Left colon (tissue), 2 donors: ENCODE results near the gene EFCC1. TPM values are rescaled to one million over a fixed set of nuclear protein-coding genes. Genes with fewer than 3 reads are reported as not detected.

Source experiments
- ATAC-seq: fragments of 200-7000 bp; cut with Tn5 transposase; one replicate; pipeline ENCODE4 v1.9.1; 2020; ENCODE audit warnings: mild to moderate bottlenecking, moderate library complexity
- DNase-seq, 2 donors: peaks; one replicate each; pipeline ENCODE4 v3.0.0-alpha.2; 2020
- intact Hi-C, 2 donors: fragments of 100-400 bp; cut with DNase I in 1 of 2; cut with micrococcal nuclease in 1 of 2; formaldehyde crosslinking; loops; one replicate each; pipeline versions ENCODE4 v1.11.2 to v1.14.0; 2022; cut with DNase I, micrococcal nuclease
- total RNA-seq, 2 donors: library from RNA; stranded (reverse); fragmentation: NEBNext Ultra II Directional; extraction: Animal tissue kit (Norgen Biotek cat#: 25700); gene quantifications; one replicate each; pipeline ENCODE4 v1.2.1, GENCODE V29; 2021
- donor health status: DM: no; HTN: no; CAD: no.
- donor health status: DM: yes; HTN: yes; CAD: no.

The EFCC1 gene
- total RNA-seq, 2 donors from 2014 or later: 1.7 to 3.7 TPM

DNA sequence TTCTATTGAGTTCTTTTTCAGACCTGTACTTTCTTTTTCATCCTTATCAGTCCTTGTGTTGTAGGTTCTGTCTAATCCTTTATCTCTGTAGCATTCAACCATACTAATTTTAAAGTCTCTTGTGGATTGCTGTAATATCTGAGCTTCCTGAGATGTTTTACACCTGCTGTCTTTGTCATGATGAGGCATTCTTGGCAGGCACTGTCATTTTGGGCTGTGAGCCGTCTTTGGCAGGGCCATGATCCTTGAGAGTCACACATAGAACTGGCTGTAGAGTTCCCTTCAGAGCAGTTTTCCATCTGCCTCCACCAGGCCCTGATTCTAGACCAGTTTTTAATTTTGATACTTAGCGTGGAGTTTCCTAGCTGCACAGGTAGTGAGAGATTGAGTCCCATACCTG lies 6.7 kb downstream of the EFCC1 start:
- intact Hi-C loops: no loop called here
- DNase-seq: no peak
- no peak for ATAC-seq

DNA sequence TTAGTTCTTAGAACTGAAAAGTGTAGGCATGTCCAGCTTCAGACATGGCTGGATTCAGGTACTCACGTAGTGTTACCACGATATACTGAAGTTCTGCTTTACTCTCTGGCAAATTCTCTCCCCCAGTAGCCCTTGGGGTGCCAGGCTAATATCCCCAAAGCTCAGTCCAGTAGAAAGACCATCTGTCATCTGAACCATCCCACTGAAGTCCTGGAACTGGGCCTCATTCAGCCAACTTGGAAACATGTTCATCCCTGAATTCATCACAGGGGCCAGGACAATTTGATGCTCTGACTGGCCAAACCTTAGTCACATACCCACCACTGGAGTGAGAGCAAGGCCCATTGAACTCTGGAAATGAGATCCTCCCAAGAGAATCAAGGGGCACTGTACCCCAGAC lies 8.2 kb downstream of the EFCC1 start:
- intact Hi-C loops: no loop called here
- ATAC-seq: no peak

DNA sequence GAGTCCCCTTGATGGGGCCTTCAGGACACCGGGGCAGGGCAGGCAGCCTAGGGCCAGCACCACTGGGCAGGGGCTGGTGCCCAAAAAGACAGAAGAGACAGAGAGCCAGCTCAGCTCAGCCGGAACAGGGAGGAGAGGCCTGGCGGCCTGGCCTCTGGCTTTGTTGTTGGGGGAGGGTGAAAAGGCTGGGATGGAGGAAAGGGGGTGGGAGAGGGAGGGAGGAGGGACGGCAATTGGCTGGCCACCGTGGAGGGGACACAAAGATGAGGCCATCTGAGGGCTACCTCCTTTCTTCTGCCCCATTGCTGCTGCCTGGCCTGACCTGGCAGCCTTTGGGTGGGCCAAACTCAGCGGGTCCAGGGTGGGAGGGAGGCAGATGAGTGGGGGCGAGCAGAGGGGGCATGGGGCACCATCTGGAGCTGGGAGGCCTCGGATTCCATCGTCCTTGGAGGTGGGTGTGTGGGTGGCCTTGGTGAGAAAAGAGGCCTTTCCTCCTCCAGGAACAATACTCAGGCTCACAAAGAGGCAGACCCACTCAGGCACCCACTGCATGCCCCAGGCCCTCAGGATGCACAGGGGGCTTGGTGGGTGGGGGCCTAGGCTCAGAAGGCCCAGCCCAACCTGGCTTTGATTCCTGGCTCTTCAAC lies 9.3 kb downstream of the EFCC1 start:
- ATAC-seq (no peak), DNase-seq (no peak)
- intact Hi-C loops: no loop called here

More for the DNA sequence above, 8.2 kb downstream of the EFCC1 start:
- DNase-seq: no peak

DNA sequence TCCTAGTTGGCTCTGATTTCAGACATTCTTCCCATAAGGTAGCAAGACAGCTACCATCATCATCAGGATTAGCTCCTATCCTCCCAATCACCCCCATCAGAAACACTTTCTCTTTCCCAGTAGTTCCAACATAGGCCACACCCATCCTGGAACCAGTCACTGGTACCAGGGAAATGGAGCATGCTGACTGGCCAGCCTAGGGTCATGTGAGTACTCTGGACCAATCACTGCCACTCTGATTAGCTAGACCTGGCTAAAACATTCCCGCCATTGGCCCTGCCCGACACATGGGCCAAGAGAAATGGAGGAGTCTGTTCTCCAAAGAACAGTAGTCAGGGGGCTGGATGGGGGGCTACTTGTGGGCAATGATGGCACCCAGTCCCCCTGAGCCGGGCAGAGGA lies 12.4 kb downstream of the EFCC1 start:
- intact Hi-C loops: no loop called here
- ATAC-seq: no peak
- no peak for DNase-seq

DNA sequence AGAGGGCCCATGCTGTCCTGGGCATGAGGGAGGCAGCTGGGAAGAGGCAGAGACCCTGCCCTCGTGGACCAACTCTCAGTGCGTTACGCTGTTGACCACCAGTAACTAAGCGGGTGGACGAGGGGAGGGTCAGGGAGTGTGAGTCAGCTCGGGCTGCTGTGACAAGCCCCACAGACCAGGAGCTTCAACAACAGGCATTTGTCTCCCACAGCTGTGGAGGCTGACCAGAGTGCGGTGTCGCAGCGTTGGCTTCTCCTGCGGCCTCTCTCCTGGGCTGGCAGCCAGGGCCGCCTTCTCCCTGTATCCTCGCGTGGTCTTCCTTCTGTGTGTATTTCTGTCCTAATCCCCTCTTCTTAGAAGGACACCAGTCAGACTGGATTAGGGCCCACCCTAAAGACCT lies 13.0 kb downstream of the EFCC1 start:
- ATAC-seq: no peak
- intact Hi-C loops: no loop called here

DNA sequence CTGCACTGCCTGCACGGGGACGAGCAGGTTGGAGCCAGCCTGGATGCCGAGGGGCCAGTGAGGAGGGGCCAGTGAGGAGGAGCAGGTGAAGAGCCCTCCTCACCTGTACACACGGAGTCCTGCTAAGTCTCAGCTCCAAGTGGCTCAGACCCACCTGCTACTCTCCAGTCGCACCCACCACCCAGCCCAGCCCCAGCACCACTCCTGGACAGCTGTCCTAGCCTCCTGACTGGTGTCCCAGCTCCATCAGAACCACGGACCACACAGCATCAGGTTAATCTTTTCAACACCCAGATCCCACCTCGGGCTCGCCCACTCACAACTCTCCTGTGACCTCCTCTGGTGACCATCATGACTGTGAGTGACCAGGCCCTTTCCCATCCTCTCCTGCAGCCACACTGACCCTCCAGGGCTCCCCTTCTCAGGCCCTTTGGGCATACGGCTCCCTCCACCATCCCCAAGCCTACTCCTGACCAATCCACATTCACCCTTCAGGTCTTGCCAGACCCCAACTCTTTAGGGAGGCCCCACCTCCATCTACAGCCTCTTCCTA lies 13.8 kb downstream of the EFCC1 start:
- no peak for ATAC-seq
- no peak for DNase-seq
- intact Hi-C loops: no loop called here

More for the DNA sequence above, 13.0 kb downstream of the EFCC1 start:
- no peak for DNase-seq

DNA sequence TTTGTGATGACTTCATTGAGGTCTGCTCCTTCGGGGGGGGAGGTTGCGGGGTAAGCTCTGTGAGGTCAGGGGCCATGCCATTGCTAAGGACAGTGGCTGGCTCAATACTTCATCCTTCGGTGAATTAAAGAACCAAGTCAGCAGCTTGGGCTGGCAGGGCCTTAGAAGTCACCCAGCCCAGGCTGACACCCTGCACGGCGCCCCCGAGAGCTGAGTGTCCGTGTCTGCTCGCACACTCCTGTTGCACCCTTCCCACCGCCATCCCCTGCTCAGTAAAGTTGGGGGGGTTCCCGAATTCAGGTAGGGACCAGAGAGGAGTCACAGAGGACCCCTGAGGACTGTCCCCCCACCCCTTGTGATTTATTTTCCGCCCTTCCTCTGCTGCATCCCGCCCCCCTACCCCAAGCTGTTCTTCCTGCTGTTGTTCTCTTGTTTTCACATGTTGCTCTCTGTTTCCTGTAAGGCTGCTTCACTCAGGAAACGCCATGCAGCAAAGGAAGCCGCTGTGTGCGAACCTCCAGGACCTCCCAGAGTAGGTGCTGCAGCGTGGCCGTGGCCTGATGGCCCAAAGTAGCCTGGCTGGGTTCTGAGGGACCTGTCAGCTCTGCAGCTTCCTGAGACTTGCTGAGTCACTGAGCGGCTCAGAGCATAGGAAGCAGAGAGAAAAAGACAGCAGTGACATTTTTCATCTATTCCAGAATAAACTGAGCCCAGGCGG lies 14.4 kb downstream of the EFCC1 start:
- intact Hi-C loops: no loop called here
- no peak for DNase-seq
- no peak for ATAC-seq

DNA sequence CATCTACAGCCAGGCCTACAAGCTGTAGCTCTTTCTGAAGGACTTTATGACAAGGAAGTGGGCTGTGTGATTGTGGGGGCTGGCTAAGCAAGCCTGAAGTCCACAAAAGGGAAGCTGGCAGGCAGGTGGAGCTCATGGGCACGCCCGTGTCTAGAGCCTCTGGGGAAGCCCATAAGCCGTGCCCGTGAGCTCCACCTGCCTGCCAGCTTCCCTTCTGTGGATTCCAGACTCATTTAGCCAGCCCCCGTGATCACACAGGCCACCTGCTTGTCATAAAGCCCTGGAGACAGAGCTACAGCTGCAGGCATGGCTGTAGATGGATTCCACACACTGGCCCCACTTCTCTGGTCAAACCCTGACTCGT lies 15.2 kb downstream of the EFCC1 start:
- ATAC-seq (peak; percentile 88), DNase-seq (peak; percentile 85 to 91)
- intact Hi-C loops: no loop called here

DNA sequence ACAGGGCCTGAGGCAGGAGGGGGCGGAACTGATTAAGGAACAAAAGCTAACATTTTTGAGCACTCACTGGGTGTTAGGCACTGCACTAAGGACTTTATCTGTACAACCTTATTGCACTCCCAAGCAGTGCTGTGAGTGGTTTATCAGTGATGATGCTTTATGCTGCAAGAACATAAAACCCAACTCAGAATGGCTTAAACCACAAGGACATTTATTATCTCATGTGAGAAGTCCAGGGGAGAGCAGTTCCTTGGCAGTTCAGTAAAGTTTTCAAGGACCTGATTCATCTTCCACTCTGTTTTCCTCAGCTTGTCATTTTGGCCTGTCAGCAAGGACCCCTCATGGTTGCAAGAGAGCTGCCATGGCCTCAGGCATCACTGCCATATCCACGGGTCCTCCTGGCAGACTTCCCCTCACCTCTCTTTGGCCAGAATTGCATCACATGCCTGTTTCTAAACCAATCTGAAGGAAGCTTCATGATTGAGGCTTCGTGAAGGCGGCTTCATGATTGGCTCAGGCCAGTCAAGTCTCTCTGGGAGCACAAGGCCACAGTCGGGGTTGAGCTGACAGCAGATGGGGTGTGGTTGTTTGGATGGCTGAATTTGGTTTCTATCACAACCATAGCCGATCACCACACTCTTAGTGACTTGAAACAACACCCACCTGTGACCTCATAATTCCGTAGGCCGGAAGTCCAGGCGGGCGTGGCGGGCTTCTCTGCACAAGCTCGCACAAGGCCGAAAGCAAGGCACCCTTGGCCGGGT lies 15.8 kb downstream of the EFCC1 start:
- peak; percentile 69 for ATAC-seq
- intact Hi-C loops: no loop called here
- peak; percentile 75 to 86 for DNase-seq

DNA sequence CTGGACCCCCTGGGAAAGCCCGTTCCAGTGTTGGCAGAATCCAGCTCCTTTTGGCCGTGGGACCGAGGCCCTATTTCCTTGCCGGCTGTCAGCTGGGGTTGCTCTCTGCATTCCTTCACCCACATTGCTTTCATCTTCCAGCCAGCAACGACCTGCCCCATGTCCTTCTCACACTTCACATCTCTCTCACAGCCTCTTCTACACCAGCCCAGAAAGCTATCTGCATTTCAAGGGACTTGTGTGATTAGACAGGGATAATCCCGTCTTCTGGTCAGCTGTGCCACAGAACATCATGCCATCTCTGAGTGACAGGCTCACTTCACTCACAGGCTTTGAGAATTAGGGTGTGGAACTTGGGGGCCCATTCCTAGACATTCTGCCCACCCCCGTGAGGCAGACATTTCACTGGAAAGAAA lies 16.4 kb downstream of the EFCC1 start:
- intact Hi-C loops: no loop called here
- no peak for ATAC-seq
- DNase-seq: no peak

DNA sequence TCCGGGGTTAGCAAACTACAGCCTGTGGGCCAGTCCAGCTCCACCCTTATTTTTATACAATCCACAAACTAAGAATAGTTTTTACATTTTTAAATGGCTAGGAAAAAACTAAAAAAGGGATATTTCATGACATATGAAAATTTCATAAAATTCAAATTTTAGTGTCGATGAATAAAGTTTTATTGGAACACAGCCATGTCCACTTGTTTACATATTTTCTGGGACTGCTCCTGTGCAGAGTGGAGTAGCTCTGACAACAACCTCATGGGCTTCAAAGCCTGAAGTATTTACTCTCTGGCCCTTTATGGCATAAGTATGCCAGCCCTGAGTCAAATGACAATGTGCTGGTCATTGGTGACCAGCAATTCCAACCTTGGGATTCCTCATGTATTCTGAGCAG lies 17.2 kb downstream of the EFCC1 start:
- ATAC-seq: no peak
- intact Hi-C loops: no loop called here
- DNase-seq: no peak

DNA sequence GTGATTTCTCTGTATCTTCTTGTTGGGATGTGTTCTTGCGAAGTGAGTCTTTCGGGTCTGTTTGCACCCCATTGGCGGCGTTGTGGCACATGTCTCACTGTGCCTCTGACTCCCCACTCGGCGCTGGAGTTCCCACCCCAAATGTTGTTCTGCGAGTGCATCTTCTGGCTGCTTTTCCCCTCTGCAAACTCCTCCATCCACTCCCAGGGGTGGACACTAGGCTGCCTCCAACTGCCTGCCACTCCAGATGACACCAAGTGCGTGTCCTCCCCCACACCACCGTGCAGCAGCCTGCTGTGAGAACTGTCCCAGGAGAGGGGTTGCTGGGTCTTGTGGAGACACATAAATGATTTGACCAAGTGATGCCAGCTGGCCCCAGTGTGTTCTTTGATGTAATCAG lies 17.6 kb downstream of the EFCC1 start:
- no peak for DNase-seq
- no peak for ATAC-seq
- intact Hi-C loops: no loop called here

DNA sequence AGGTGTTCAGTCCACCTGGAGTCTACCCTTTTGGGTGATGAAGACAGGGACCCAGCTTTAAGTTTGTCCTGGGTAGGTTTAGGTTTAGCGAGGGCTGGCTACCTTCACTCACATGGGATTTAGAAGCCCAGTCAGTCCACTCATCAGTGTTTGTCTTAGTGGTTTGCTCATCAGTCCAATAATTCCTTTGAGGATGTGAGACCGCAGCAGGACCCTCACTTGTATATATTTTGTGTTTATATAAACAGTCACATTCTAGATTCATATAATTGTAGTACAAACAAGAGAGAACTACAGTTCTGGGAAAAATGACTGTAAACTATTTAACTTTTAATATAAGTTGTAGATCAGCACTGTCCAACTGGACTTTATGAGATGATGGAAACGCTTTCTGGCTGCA lies 18.2 kb downstream of the EFCC1 start:
- intact Hi-C loops: no loop called here
- no peak for DNase-seq
- no peak for ATAC-seq

DNA sequence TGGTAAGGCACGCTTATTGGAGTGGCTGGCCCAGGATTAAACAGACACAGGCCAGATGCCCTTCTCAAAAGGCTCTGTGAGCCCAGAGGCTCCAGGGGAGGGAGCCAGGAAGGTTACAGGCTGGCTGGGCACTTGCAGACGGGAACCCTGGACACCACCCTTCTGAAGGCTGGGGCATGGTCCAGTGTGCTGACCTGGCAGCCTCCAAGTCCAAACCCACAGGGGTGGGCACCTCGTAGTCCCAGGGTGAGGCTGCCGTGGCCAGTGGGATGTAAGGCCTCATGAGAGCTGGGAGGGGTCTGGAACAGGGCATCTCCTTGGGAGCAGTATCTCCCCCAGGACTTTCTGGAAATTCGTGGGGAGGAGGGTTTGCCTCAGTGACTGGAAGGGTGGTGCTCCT lies 19.6 kb downstream of the EFCC1 start:
- DNase-seq (no peak), ATAC-seq (no peak)
- intact Hi-C loops: no loop called here

DNA sequence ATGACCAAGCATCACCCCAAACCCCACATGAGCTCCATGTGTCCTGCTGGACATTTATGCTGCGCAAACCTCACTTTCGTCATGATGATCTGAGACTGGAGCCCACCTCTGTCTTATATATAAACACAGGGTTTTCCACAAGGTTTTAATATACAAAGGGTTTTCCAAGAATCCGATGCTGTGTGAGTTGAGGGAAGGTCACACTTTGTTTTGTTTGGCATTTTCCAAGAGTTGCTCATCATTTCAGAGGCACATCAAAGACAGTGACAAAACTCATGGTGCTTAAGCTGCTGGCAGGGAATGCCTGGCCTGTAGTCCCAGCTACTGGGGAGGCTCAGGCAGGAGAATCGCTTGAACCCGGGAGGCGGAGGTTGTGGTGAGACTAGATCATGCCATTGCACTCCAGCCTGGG lies 20.0 kb downstream of the EFCC1 start:
- DNase-seq (no peak), ATAC-seq (no peak)
- intact Hi-C loops: no loop called here

DNA sequence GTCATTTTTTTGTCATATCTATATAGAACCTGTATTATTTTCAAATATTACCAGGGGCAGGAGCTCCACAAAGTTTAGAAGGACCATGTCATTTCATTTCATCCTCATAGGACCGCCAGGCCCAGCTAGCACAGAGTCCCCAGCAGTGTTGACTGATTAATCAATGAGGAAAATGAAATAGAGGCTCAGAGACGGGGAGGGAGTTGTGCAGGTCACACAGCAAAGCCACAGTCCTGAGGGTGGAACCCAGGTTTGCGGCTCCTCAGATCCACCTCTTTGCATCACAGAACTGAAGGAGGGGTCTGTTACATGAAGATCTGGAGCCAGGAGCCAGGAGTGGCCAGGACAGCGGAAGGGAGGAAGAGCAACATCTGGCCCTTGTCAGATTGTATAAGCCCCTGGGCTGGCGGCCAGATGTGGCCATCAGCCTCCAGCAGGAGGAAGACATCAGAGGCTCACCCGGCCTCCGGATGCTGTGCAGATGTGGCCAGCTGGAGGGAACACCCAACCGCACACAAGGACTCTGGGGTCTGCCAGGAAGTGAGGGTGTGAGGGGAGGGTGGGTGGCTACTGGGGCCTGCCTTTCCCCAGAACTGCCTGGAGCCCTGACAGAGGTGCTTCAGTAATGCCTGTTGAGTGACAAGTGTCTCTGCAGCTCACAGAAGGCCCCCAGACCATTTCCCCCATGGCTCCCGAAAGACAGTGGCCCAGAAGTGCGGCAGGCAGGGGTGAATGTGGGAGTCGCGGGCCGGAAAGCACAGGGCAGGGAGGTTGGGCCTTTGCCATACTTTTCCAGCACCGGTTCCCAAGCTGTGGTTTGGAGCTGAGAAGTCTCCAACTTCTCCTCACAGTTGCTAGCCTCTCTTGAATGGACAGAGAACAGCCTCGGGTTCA lies 21.3 kb downstream of the EFCC1 start:
- DNase-seq (peak; percentile 58 to 63), ATAC-seq (no peak)
- intact Hi-C loops: no loop called here

DNA sequence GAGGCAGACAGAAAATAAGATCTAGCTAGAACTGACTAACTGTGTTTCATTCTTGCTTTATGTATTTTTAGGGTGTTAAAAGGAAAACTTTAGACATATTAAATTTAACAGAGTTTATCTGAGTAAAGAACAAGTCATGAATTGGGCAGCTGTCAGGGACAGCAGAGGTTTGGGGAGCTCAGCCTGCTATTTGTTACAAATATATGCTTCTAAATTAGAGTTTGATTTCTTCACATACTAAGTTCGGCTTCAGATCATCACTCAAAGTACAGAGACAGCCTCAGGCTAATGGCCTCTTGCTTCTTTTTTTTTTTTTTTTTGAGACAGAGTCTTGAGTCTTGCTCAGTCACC lies 21.9 kb downstream of the EFCC1 start:
- intact Hi-C loops: no loop called here
- ATAC-seq: no peak
- no peak for DNase-seq

DNA sequence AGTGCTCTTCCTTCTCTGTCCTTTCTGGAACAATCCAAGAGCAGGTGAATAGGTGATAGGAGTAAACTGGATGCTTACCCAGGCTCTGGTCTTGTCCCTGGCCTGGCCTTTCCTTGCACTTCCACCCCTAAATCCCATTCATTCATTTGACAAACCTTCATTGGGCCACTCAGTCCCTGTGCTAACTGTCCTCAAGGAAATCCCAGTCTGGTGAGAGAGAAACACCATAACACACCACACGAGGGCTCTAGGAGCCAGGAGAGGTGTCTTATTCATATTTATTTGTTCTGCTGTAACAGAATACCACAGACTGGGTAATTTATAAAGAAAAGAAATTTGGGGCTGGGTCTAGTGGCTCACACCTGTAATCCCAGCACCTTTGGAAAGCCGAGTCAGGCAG lies 22.8 kb downstream of the EFCC1 start:
- intact Hi-C loops: no loop called here
- peak; percentile 27 for ATAC-seq
- DNase-seq: no peak

DNA sequence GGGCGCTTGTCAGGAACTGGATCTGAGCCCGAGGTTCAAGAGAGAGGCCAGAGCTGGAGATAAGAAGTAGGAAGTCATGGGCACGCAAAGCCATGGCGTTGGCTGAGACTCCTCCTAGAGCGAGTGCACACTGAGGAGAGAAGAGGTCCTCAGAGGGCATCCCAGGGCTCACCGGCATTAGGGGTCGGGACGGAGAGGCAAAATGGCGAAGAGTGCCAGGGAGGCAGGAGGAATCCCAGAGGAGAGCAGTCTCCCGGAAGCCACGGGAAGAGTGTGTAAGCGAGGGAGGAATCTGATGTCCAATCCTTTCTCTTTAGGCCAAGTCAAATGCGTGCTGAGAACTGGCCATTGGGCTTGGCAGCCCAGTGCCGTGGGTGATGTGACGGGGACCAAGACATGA lies 24.0 kb downstream of the EFCC1 start:
- DNase-seq (no peak), ATAC-seq (no peak)
- intact Hi-C loops: no loop called here
